CD8-positive, alpha-beta memory T cell (primary cell): ENCODE measurements around the gene DAP. TPM values are rescaled to one million over a fixed set of nuclear protein-coding genes. Genes with fewer than 3 reads are reported as not detected.
"Not testable (repeated sequence)": the region's sequence is repeated elsewhere in the genome, so short reads cannot be mapped to it uniquely, and the experiment has no call there.

Source experiments
- CTCF ChIA-PET: fragments of 350-600 bp; sonication (Branson Sonifier 250); formaldehyde crosslinking; loops from one replicate; lab custom pipeline; 2021; ENCODE audit warnings: antibody characterized with exemption; lab: Charles Lee
- POLR2A ChIA-PET: fragments of 350-600 bp; sonication (Branson Sonifier 250); formaldehyde crosslinking; loops from one replicate; lab custom pipeline; 2021; ENCODE audit warnings: antibody characterized with exemption; lab: Charles Lee
- DNase-seq, 5 donors: peaks; one replicate each; pipeline versions ENCODE4 v3.0.0 to v3.0.0-alpha.2; 2020 to 2022; ENCODE audit warnings: mixed read lengths in 1 of 5
- H3K27ac ChIP-seq: one replicate; pipeline ENCODE4 v1.7.0; 2013; ENCODE audit warnings: low read depth, mild to moderate bottlenecking, low read length, moderate library complexity
- H3K27me3 ChIP-seq: 2 replicates; pipeline ENCODE4 v1.7.0; 2013; ENCODE audit warnings: low read length, mild to moderate bottlenecking; ENCODE audit not compliant: insufficient read depth, poor library complexity, severe bottlenecking
- H3K36me3 ChIP-seq: 2 replicates; pipeline ENCODE4 v1.7.0; 2013; ENCODE audit warnings: mild to moderate bottlenecking, low read length, moderate library complexity; ENCODE audit not compliant: insufficient read depth
- H3K4me1 ChIP-seq: 2 replicates; pipeline ENCODE4 v1.7.0; 2013; ENCODE audit warnings: mild to moderate bottlenecking, low read length, moderate library complexity; ENCODE audit not compliant: insufficient read depth
- H3K4me3 ChIP-seq: 2 replicates; pipeline ENCODE4 v1.7.0; 2013; ENCODE audit warnings: mild to moderate bottlenecking, low read length
- H3K9me3 ChIP-seq: 2 replicates; pipeline ENCODE4 v1.7.0; 2013; ENCODE audit warnings: mild to moderate bottlenecking, low read length
- H3K27ac Mint-ChIP-seq, 8 donors: one replicate each; pipeline ENCODE4 v1.8.0; 2020 to 2021; ENCODE audit warnings: mixed read lengths in 8 of 8, mild to moderate bottlenecking in 6 of 8, inconsistent platforms in 3 of 8, moderate library complexity in 3 of 8
- H3K27me3 Mint-ChIP-seq, 2 donors: one replicate each; pipeline ENCODE4 v1.8.0; 2020 to 2021; ENCODE audit warnings: mixed read lengths in 2 of 2, mild to moderate bottlenecking in 1 of 2, moderate library complexity in 1 of 2
- H3K36me3 Mint-ChIP-seq, 3 donors: one replicate each; pipeline ENCODE4 v1.8.0; 2020 to 2021; ENCODE audit warnings: mixed read lengths in 3 of 3, inconsistent platforms in 1 of 3, mild to moderate bottlenecking in 1 of 3
- H3K4me1 Mint-ChIP-seq, 3 donors: one replicate each; pipeline ENCODE4 v1.8.0; 2020 to 2021; ENCODE audit warnings: mixed read lengths in 3 of 3, inconsistent platforms in 1 of 3, mild to moderate bottlenecking in 1 of 3
- H3K4me3 Mint-ChIP-seq, 7 donors: one replicate each; pipeline ENCODE4 v1.8.0; 2020 to 2021; ENCODE audit warnings: mixed read lengths in 7 of 7, mild to moderate bottlenecking in 6 of 7, moderate library complexity in 4 of 7, inconsistent platforms in 2 of 7
- H3K9me3 Mint-ChIP-seq, 5 donors: one replicate each; pipeline ENCODE4 v1.8.0; 2020 to 2022; ENCODE audit warnings: mixed read lengths in 5 of 5, mild to moderate bottlenecking in 3 of 5, moderate library complexity in 2 of 5, inconsistent platforms in 1 of 5
- polyA plus RNA-seq: library from polyadenylated mRNA; unstranded; fragments of 300-500 nt; fragmentation: Illumina TruSeq; gene quantifications from one replicate; pipeline ENCODE4 v1.2.3, GENCODE V29; 2021
- total RNA-seq, 2 experiments: library from RNA; stranded (reverse); gene quantifications; one replicate each; pipeline ENCODE4 v1.2.3, GENCODE V29; 2021

The DAP gene
- total and polyA plus RNA-seq, 3 experiments from 2014 or later: 60.0 to 73.7 (median 61.5) TPM

- Histone ChIP-seq H3K27me3 (no peaks in the 10 kb centered on the region), H3K27ac (no peak overlapping the region), H3K4me1 (no peaks in the 10 kb centered on the region), H3K36me3 (no peaks in the 10 kb centered on the region), H3K4me3 (no peak overlapping the region), H3K9me3 (no peaks in the 10 kb centered on the region)
- DNase-seq: no peak
- H3K27me3 Mint-ChIP-seq: peaks cover 0 to 5% of the 10 kb centered on the region in 2 donors
- POLR2A ChIA-PET: no interaction called here
- H3K4me1 Mint-ChIP-seq: peaks cover 0 to 7% (median 0%) of the 10 kb centered on the region in 3 donors
- CTCF ChIA-PET: no interaction called here
- H3K36me3 Mint-ChIP-seq: peaks cover 0 to 5% (median 3%) of the 10 kb centered on the region in 3 donors
- H3K4me3 Mint-ChIP-seq: no peak overlapping the region
- H3K9me3 Mint-ChIP-seq: peaks cover 0 to 9% (median 6%) of the 10 kb centered on the region in 5 donors
- H3K27ac Mint-ChIP-seq: peak overlapping the region in 2 of 8 donors; percentile 14 to 49
These were observed 116.8 kb downstream of the DAP start for GRCh38 chr5:10644192-10644591.

DNA sequence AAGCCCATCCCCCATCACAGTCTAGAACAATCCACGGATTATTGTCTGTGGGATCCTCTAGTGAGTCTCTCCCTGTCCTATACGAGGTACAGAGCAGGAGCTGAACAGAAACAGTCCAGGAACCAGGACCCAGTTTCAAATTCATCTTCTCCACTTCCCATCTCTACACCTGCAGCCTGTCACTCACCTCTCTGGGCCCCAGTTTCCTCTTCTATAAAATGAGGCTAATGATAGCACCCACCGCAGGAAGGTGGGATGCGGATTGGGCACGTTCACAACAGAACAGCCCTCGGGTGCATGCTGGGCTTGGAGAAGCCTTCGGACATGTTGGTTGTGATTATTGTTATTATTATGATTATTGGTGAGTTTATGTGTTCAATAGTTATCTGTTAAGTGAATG, 118.7 kb downstream of the DAP start:
- no peaks in the 10 kb centered on the region for H3K27me3 ChIP-seq
- peaks cover 0 to 8% (median 3%) of the 10 kb centered on the region in 3 donors for H3K36me3 Mint-ChIP-seq
- H3K36me3 ChIP-seq: no peaks in the 10 kb centered on the region
- H3K4me3 ChIP-seq: no peak overlapping the region
- no peaks in the 10 kb centered on the region for H3K4me1 ChIP-seq
- no peaks in the 10 kb centered on the region for H3K9me3 ChIP-seq
- DNase-seq: no peak
- H3K27me3 Mint-ChIP-seq: peaks cover 0 to 5% of the 10 kb centered on the region in 2 donors
- ChIA-PET CTCF (no interaction called here), POLR2A (no interaction called here)
- H3K27ac ChIP-seq: no peak overlapping the region
- peaks cover 0 to 14% (median 6%) of the 10 kb centered on the region in 5 donors for H3K9me3 Mint-ChIP-seq
- H3K4me3 Mint-ChIP-seq: no peak overlapping the region
- H3K27ac Mint-ChIP-seq: no peak overlapping the region
- H3K4me1 Mint-ChIP-seq: peaks cover 0 to 7% (median 0%) of the 10 kb centered on the region in 3 donors

DNA sequence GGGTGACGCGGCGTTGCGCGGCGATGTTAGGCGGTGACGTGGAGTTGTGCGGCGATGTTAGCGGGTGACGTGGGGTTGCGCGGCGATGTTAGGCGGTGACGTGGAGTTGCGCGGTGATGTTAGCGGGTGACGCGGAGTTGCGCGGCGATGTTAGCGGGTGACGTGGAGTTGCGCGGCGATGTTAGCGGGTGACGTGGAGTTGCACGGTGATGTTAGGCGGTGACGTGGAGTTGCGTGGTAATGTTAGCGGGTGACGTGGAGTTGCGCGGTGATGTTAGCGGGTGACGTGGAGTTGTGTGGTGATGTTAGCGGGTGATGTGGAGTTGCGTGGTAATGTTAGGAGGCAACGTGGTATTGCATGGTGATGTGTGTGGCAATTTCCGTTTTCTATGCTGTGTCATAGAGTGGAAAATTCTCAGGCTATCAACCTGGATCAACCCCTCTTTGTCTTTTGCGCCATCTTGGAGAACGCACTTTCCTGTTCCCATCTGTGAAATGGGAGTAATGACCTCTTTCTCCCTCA, 121.1 kb downstream of the DAP start:
- no peak overlapping the region for H3K27ac ChIP-seq
- Mint-ChIP-seq H3K27me3 (peaks cover 0 to 5% of the 10 kb centered on the region in 2 donors), H3K27ac (peak overlapping the region in 1 of 8 donors; percentile 73), H3K9me3 (peaks cover 0 to 14% (median 6%) of the 10 kb centered on the region in 5 donors), H3K4me1 (peaks cover 7 to 28% (median 20%) of the 10 kb centered on the region in 3 donors), H3K36me3 (peaks cover 0 to 8% (median 3%) of the 10 kb centered on the region in 3 donors), H3K4me3 (peak overlapping the region in 1 of 7 donors; percentile 41)
- no peaks in the 10 kb centered on the region for H3K27me3 ChIP-seq
- H3K36me3 ChIP-seq: no peaks in the 10 kb centered on the region
- H3K4me1 ChIP-seq: peaks cover 10% of the 10 kb centered on the region
- no peaks in the 10 kb centered on the region for H3K9me3 ChIP-seq
- no peak for DNase-seq
- ChIA-PET POLR2A (no interaction called here), CTCF (interaction anchor here (1.2 kb wide), 1 partner anchor 12 kb away, joined by 3 read pairs; no protein-coding TSS in a partner anchor)
- no peak overlapping the region for H3K4me3 ChIP-seq

DNA sequence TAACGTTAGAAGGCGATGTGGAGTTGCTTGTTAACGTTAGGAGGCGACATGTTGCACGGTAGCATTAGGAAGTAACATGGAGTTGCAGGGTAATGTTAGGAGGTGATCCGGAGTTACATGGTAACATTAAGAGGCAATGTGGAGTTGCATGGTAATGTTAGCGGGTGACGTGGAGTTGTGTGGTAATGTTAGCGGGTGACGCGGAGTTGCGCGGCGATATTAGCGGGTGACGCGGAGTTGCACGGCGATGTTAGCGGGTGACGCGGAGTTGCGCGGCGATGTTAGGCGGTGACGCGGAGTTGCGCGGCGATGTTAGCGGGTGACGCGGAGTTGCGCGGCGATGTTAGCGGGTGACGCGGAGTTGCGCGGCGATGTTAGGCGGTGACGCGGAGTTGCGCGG, 122.3 kb downstream of the DAP start:
- H3K36me3 Mint-ChIP-seq, DNase-seq, CTCF ChIA-PET, H3K27me3 Mint-ChIP-seq, H3K9me3 ChIP-seq, H3K36me3 ChIP-seq, H3K27me3 ChIP-seq, H3K27ac ChIP-seq, POLR2A ChIA-PET, H3K4me3 ChIP-seq: not testable (repeated sequence)
- peaks cover 21% of the 10 kb centered on the region for H3K4me1 ChIP-seq
- peaks cover 0 to 14% (median 6%) of the 10 kb centered on the region in 5 donors for H3K9me3 Mint-ChIP-seq
- H3K27ac Mint-ChIP-seq: peak overlapping the region in 4 of 8 donors; percentile 17 to 82 (median 54)
- H3K4me1 Mint-ChIP-seq: peaks cover 16 to 33% (median 32%) of the 10 kb centered on the region in 3 donors
- peak overlapping the region in 2 of 7 donors; percentile 69 for H3K4me3 Mint-ChIP-seq

GRCh38 chr5:10637944-10638343, 123.1 kb downstream of the DAP start:
- Mint-ChIP-seq H3K36me3 (peaks cover 0 to 8% (median 1%) of the 10 kb centered on the region in 3 donors), H3K9me3 (peaks cover 0 to 14% (median 6%) of the 10 kb centered on the region in 5 donors), H3K4me3 (peak overlapping the region in 1 of 7 donors; percentile 44), H3K4me1 (peaks cover 22 to 39% (median 38%) of the 10 kb centered on the region in 3 donors), H3K27ac (peak overlapping the region in 3 of 8 donors; percentile 30 to 86 (median 82)), H3K27me3 (peaks cover 0 to 5% of the 10 kb centered on the region in 2 donors)
- Histone ChIP-seq H3K4me3 (no peak overlapping the region), H3K4me1 (peaks cover 27% of the 10 kb centered on the region), H3K9me3 (no peaks in the 10 kb centered on the region), H3K27ac (no peak overlapping the region), H3K27me3 (no peaks in the 10 kb centered on the region), H3K36me3 (no peaks in the 10 kb centered on the region)
- DNase-seq: no peak
- POLR2A ChIA-PET: no interaction called here
- CTCF ChIA-PET: no interaction called here

DNA sequence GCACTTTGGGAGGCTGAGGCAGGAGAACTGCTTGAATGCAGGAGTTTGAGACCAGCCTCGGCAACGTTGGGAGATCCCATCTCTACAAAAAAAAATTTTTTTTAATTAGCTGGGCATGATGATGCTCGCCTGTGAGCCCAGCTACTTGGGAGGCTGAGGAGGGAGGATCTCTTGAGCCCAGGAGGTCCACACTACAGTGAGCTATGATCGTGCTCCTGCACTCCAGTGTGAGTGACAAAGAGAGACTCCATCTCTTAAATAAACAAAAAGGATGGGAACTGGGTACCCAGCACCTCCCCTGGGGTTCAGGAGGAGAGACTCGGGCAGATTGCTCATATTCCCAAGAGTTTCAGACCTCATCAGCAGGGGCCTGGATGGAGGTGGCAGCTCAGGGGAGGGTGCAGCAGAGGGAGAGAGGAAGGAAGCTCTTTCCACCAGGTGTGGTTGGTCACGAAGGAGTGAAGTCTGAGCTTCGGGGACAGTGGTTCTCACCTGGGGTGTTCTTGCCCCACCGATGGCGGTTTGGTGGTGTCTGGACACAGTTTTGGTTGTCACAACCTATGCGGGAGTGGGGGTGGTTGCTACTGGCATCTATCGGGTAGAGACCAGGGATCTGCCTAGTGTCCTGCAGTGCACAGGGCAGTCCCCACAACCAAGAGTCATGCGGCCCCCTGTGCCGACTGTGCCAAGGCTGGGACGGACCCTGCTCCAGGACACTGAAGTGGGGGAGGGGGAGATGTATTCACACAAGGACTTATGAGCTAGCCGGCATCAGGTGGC, 124.5 kb downstream of the DAP start:
- Mint-ChIP-seq H3K9me3 (peaks cover 0 to 14% (median 6%) of the 10 kb centered on the region in 5 donors), H3K36me3 (peaks cover 0 to 8% (median 1%) of the 10 kb centered on the region in 3 donors), H3K4me1 (peaks cover 32 to 49% (median 49%) of the 10 kb centered on the region in 3 donors), H3K4me3 (no peak overlapping the region), H3K27me3 (peaks cover 0 to 5% of the 10 kb centered on the region in 2 donors), H3K27ac (peak overlapping the region in 6 of 8 donors; percentile 23 to 83 (median 74))
- H3K9me3 ChIP-seq: no peaks in the 10 kb centered on the region
- DNase-seq: no peak
- ChIA-PET POLR2A (no interaction called here), CTCF (interaction anchor here (1.3 to 1.5 kb wide), 2 partner anchors 8 to 353 kb away, joined by 3 to 9 read pairs; no protein-coding TSS in a partner anchor)
- no peaks in the 10 kb centered on the region for H3K27me3 ChIP-seq
- H3K4me3 ChIP-seq: no peak overlapping the region
- peaks cover 34% of the 10 kb centered on the region for H3K4me1 ChIP-seq
- no peak overlapping the region for H3K27ac ChIP-seq
- H3K36me3 ChIP-seq: no peaks in the 10 kb centered on the region

GRCh38 chr5:10635867-10636350, 125.1 kb downstream of the DAP start:
- H3K4me1 Mint-ChIP-seq: peaks cover 38 to 55% (median 55%) of the 10 kb centered on the region in 3 donors
- ChIA-PET POLR2A (no interaction called here), CTCF (interaction anchor here (1.3 to 1.5 kb wide), 2 partner anchors 8 to 352 kb away, joined by 3 to 9 read pairs; no protein-coding TSS in a partner anchor)
- DNase-seq: no peak
- H3K9me3 Mint-ChIP-seq: peaks cover 0 to 13% (median 6%) of the 10 kb centered on the region in 5 donors
- Histone ChIP-seq H3K36me3 (no peaks in the 10 kb centered on the region), H3K4me1 (peaks cover 34% of the 10 kb centered on the region), H3K27me3 (no peaks in the 10 kb centered on the region), H3K27ac (no peak overlapping the region), H3K9me3 (no peaks in the 10 kb centered on the region), H3K4me3 (no peak overlapping the region)
- H3K27me3 Mint-ChIP-seq: peaks cover 0 to 5% of the 10 kb centered on the region in 2 donors
- H3K27ac Mint-ChIP-seq: peak overlapping the region in 7 of 8 donors; percentile 30 to 93 (median 81)
- peaks cover 0 to 8% (median 1%) of the 10 kb centered on the region in 3 donors for H3K36me3 Mint-ChIP-seq
- peak overlapping the region in 2 of 7 donors; percentile 61 to 72 for H3K4me3 Mint-ChIP-seq
